ENCODE results near the gene OTOP2. TPM values are rescaled to one million over a fixed set of nuclear protein-coding genes. Genes with fewer than 3 reads are reported as not detected.

OTOP2 gene
- total RNA-seq, 1 experiment from 2014 or later, result not detected

DNA sequence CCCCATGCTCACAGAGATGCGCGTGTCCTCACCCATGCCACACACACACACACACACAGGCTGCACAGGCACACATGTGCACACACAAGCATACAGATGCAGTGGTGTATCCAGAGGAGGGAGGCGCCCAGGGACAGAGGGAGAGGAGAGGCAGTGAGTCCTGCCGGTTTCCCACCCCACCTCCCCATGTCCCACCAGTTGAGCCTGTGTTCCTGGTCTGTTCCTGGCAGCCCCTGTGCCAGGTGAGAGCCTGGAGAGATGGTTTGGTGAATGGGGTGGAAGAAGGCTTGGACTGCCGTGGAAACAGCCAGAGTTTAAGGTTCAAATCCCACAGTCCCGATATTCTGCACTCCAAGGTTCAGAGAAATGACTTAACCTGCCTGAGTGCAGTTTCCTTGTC, 20.4 kb upstream of the OTOP2 start (continued):
- no peak for TF ChIP-seq ZNF281 (CRISPR knock-in tag; IDR thresholded peaks at IDR 0.05)
- TF ChIP-seq HMGXB4 (CRISPR knock-in tag; IDR thresholded peaks at IDR 0.05), result no peak
- no peak for TF ChIP-seq ZSCAN18 (CRISPR knock-in tag; IDR thresholded peaks at IDR 0.05)
- no peak for TF ChIP-seq ZNF219 (CRISPR knock-in tag; IDR thresholded peaks at IDR 0.05; ENCODE audit: borderline replicate concordance)
- TF ChIP-seq ZNF138 (CRISPR knock-in tag; conservative IDR thresholded peaks at IDR 0.05), result no peak
- no peak for TF ChIP-seq NR2C2 (CRISPR knock-in tag; IDR thresholded peaks at IDR 0.05)
- TF ChIP-seq, protein P1, sequence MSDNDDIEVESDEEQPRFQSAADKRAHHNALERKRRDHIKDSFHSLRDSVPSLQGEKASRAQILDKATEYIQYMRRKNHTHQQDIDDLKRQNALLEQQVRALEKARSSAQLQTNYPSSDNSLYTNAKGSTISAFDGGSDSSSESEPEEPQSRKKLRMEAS (CRISPR knock-in tag; IDR thresholded peaks at IDR 0.05), result no peak

DNA sequence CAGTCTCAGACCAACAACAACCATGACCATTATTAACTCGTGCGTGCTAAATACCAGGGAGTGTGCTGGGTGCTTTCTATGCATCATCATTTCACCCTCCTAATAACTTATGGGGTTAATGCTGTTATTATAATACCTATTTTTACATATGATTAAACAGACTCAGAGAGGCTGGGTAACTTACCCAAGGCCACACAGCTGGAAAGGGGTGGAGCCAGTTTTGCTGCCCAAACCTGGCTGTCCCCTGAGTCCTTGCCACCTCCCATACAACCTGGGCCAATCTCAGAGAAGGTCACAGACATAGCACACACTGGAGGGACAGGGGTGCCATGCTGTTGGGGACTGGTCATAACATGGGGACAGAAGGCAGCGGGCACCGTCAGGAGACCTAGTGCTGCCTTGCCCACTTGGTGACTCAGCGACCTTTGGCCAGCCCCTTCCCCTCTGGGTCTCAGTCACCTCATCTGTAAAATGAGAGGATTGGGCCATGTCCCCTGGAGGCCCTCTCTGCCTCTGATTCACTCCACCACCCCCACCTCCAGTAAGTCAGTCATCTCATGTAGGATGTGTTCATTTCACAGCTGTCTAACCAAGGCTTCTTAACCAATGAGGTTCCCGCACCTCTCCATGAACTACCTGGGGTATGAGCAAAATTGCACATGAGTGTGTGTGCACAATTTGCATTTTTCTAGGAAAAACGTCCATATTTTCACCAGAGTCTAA, 19.2 kb upstream of the OTOP2 start:
- peaks cover 20% of the 10 kb centered on the region for H3K27me3 Mint-ChIP-seq (ENCODE audit: low read depth)
- H3K27ac Mint-ChIP-seq, result no peak overlapping the region
- CTCF ChIA-PET, result no interaction called here
- POLR2A ChIA-PET, result interaction anchor here (0.7 kb wide), 1 partner anchor 18 kb away, joined by 5 read pairs; the partner anchor contains the start of gene USH1G
- DNase-seq (ENCODE audit: low spot score), result no peak
- TF ChIP-seq NFE2L1 (CRISPR knock-in tag; IDR thresholded peaks at IDR 0.05) (no peak), GRHL2 (CRISPR knock-in tag; IDR thresholded peaks at IDR 0.05; ENCODE audit: insufficient replicate concordance, severe bottlenecking) (no peak), ARID4B (CRISPR knock-in tag; IDR thresholded peaks at IDR 0.05; ENCODE audit: borderline replicate concordance) (no peak), CREB1 (CRISPR knock-in tag; IDR thresholded peaks at IDR 0.05) (no peak)
- TF ChIP-seq, protein P2, sequence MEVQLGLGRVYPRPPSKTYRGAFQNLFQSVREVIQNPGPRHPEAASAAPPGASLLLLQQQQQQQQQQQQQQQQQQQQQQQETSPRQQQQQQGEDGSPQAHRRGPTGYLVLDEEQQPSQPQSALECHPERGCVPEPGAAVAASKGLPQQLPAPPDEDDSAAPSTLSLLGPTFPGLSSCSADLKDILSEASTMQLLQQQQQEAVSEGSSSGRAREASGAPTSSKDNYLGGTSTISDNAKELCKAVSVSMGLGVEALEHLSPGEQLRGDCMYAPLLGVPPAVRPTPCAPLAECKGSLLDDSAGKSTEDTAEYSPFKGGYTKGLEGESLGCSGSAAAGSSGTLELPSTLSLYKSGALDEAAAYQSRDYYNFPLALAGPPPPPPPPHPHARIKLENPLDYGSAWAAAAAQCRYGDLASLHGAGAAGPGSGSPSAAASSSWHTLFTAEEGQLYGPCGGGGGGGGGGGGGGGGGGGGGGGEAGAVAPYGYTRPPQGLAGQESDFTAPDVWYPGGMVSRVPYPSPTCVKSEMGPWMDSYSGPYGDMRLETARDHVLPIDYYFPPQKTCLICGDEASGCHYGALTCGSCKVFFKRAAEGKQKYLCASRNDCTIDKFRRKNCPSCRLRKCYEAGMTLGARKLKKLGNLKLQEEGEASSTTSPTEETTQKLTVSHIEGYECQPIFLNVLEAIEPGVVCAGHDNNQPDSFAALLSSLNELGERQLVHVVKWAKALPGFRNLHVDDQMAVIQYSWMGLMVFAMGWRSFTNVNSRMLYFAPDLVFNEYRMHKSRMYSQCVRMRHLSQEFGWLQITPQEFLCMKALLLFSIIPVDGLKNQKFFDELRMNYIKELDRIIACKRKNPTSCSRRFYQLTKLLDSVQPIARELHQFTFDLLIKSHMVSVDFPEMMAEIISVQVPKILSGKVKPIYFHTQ (CRISPR knock-in tag; IDR thresholded peaks at IDR 0.05), result no peak
- TF ChIP-seq, protein P3, sequence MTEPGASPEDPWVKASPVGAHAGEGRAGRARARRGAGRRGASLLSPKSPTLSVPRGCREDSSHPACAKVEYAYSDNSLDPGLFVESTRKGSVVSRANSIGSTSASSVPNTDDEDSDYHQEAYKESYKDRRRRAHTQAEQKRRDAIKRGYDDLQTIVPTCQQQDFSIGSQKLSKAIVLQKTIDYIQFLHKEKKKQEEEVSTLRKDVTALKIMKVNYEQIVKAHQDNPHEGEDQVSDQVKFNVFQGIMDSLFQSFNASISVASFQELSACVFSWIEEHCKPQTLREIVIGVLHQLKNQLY (CRISPR knock-in tag; IDR thresholded peaks at IDR 0.05), result no peak
- H3K4me3 Mint-ChIP-seq, result no peak overlapping the region
- peaks cover 24% of the 10 kb centered on the region for H3K4me1 Mint-ChIP-seq
- no peak for ATAC-seq
- peaks cover 5% of the 10 kb centered on the region for H3K9me3 Mint-ChIP-seq
- 0 out of 2 replicates have a peak, but pooled peaks cover 3% of the 10 kb centered on the region for H3K36me3 Mint-ChIP-seq
